Cardiac muscle cell (in vitro differentiated cells and primary cell): ENCODE results near the gene ATG12. TPM values are rescaled to one million over a fixed set of nuclear protein-coding genes. Genes with fewer than 3 reads are reported as not detected.

Experiments used
- DNase-seq, 2 donors: peaks; one replicate each; pipeline versions ENCODE4 v3.0.0 to v3.0.0-alpha.2; 2010 to 2017; ENCODE audit warnings: low read depth in 1 of 2, low spot score in 1 of 2
- H3K27ac ChIP-seq: fragments of 200-600 bp; sonication (generic); 2 replicates; pipeline ENCODE4 v1.5.1; 2016
- H3K27me3 ChIP-seq: fragments of 200-600 bp; sonication (generic); 2 replicates; pipeline ENCODE4 v1.6.0; 2016; ENCODE audit warnings: control low read depth
- H3K36me3 ChIP-seq: fragments of 200-600 bp; sonication (generic); 2 replicates; pipeline ENCODE4 v1.5.1; 2016; ENCODE audit warnings: control low read depth
- H3K4me1 ChIP-seq: fragments of 200-600 bp; sonication (generic); 2 replicates; pipeline ENCODE4 v1.8.1; 2017; ENCODE audit warnings: low read depth, mild to moderate bottlenecking, mixed run types
- H3K4me3 ChIP-seq: fragments of 200-600 bp; sonication (generic); 2 replicates; pipeline ENCODE4 v1.5.1; 2016; ENCODE audit warnings: mild to moderate bottlenecking
- H3K9me3 ChIP-seq: fragments of 200-600 bp; sonication (generic); 2 replicates; pipeline ENCODE4 v1.5.1; 2017; ENCODE audit warnings: low read depth, mild to moderate bottlenecking, control low read depth
- polyA plus RNA-seq: library from polyadenylated mRNA; unstranded; fragments of >200 nt; fragmentation: Nextera tagmentation; extraction: Ambion mirVana; gene quantifications from 2 replicates; pipeline ENCODE4 v1.2.1, GENCODE V29; 2016
- total RNA-seq: library from RNA; depleted of rRNA; stranded (reverse); fragments of >200 nt; gene quantifications from 2 replicates; pipeline ENCODE4 v1.2.3, GENCODE V29; 2016
- TF ChIP-seq, protein P1 (sequence below): IDR thresholded peaks from 2 replicates; pipeline ENCODE4 v1.5.1; 2012; ENCODE audit warnings: low read depth, mild to moderate bottlenecking, low read length

ATG12 gene
- total and polyA plus RNA-seq, 2 experiments from 2014 or later, result 31.4 to 60.8 TPM

- Histone ChIP-seq H3K27me3 (no peaks in the 10 kb centered on the region), H3K36me3 (no peaks in the 10 kb centered on the region), H3K9me3 (no peaks in the 10 kb centered on the region), H3K4me3 (no peak overlapping the region), H3K27ac (no peak overlapping the region), H3K4me1 (peaks cover 4% of the 10 kb centered on the region)
- DNase-seq, result no peak
- TF ChIP-seq, protein P1, sequence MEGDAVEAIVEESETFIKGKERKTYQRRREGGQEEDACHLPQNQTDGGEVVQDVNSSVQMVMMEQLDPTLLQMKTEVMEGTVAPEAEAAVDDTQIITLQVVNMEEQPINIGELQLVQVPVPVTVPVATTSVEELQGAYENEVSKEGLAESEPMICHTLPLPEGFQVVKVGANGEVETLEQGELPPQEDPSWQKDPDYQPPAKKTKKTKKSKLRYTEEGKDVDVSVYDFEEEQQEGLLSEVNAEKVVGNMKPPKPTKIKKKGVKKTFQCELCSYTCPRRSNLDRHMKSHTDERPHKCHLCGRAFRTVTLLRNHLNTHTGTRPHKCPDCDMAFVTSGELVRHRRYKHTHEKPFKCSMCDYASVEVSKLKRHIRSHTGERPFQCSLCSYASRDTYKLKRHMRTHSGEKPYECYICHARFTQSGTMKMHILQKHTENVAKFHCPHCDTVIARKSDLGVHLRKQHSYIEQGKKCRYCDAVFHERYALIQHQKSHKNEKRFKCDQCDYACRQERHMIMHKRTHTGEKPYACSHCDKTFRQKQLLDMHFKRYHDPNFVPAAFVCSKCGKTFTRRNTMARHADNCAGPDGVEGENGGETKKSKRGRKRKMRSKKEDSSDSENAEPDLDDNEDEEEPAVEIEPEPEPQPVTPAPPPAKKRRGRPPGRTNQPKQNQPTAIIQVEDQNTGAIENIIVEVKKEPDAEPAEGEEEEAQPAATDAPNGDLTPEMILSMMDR, result no peak
Observed at GRCh38 chr5:115873392-115873791, 32.0 kb upstream of the ATG12 start.

- TF ChIP-seq, protein P1, result no peak
- DNase-seq, result no peak
Observed at GRCh38 chr5:115872447-115872846, 31.1 kb upstream of the ATG12 start.

DNA sequence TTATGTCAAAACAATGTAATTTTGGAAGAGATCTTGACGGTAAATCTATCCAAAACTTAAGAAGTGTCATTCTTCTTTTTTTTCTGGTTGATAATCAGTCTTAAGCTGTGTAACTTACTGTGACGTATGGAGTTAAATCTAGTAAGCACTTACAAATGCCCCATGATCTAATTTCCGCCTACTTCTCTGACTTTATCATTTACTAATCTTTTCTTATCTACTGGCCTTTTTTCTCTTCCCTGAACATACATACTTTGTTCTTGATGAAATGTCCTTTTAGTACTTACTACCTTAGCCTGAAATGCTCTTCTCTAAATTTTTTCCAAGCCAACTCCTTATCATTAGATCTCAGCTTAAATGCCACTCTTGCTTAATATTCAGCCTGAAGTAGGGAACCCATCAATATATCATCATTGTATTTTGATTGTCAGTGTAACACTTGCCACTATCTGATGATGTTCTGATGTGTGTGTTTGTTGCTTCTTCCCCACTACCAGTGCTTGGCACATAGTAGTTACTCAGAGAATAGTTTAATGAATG, 28.0 kb upstream of the ATG12 start:
- Histone ChIP-seq H3K4me1 (peaks cover 4% of the 10 kb centered on the region), H3K27me3 (no peaks in the 10 kb centered on the region), H3K4me3 (no peak overlapping the region), H3K9me3 (no peaks in the 10 kb centered on the region), H3K36me3 (no peaks in the 10 kb centered on the region), H3K27ac (no peak overlapping the region)
- TF ChIP-seq, protein P1, result no peak
- no peak for DNase-seq

More at GRCh38 chr5:115872447-115872846, 31.1 kb upstream of the ATG12 start:
- Histone ChIP-seq H3K9me3 (no peaks in the 10 kb centered on the region), H3K27ac (no peak overlapping the region), H3K4me1 (peaks cover 4% of the 10 kb centered on the region), H3K27me3 (no peaks in the 10 kb centered on the region), H3K4me3 (no peak overlapping the region), H3K36me3 (no peaks in the 10 kb centered on the region)

DNA sequence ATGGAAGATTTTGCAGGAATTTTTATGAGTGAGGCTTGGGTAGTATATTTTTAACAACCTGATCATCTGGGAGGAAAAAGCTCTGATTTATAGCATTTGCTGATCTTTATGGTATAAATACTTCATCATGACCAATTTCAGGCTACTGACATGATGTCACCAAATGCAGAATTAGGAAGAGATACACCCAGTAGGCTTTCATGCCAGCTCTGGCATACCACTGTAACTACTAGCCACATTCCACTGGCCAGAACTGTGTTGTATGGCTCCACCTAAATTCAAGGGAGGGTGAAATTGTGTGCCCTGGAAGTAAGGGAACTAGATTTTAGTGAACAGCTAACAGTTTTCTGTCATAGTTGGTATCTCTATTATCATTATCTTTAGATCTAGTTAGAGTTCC, 18.0 kb upstream of the ATG12 start:
- no peaks in the 10 kb centered on the region for H3K36me3 ChIP-seq
- TF ChIP-seq, protein P1, result no peak
- no peaks in the 10 kb centered on the region for H3K27me3 ChIP-seq
- H3K9me3 ChIP-seq, result no peaks in the 10 kb centered on the region
- no peak for DNase-seq
- H3K4me3 ChIP-seq, result no peak overlapping the region
- no peak overlapping the region for H3K27ac ChIP-seq
- peaks cover 5% of the 10 kb centered on the region for H3K4me1 ChIP-seq

DNA sequence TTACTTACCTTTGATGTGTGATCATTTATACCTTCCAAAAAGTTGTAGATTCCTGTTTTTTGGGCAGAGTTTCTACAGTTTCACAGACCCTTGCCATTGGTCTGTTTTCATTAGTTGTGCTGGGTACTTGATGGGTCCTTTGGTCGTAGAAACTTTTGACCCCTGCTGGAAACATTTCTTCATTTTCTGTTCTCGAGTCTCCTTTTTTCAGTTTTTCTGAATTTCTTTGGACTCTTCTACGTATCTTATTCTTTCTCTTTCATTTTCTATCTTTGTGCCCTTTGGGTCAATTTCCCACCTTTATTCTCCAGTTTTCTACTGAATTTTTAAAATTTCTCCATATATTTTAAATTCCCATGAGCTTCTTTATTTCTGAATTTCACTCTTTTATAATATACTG, 17.0 kb upstream of the ATG12 start:
- Histone ChIP-seq H3K27ac (no peak overlapping the region), H3K4me3 (no peak overlapping the region), H3K9me3 (no peaks in the 10 kb centered on the region), H3K27me3 (no peaks in the 10 kb centered on the region), H3K36me3 (no peaks in the 10 kb centered on the region), H3K4me1 (peaks cover 5% of the 10 kb centered on the region)
- TF ChIP-seq, protein P1, result no peak
- no peak for DNase-seq
